C4-2B (cell line): ENCODE results near the gene AAMDC.
"Not testable (repeated sequence)": the region's sequence is repeated elsewhere in the genome, so short reads cannot be mapped to it uniquely, and the experiment has no call there.

ENCODE experiments used
- CTCF ChIP-seq: fragments of 450-650 bp; conservative IDR thresholded peaks from 2 replicates; pipeline ENCODE4 v1.5.1; 2017; ENCODE audit warnings: mild to moderate bottlenecking
- ZFX ChIP-seq: fragments of 450-650 bp; IDR thresholded peaks from 2 replicates; pipeline ENCODE4 v1.6.1; 2017

- TF ChIP-seq CTCF, ZFX: not testable (repeated sequence)
These were observed 96.8 kb downstream of the AAMDC start for GRCh38 chr11:77917713-77918112.
